ENCODE data around the gene CRBN.

CRBN gene

DNA sequence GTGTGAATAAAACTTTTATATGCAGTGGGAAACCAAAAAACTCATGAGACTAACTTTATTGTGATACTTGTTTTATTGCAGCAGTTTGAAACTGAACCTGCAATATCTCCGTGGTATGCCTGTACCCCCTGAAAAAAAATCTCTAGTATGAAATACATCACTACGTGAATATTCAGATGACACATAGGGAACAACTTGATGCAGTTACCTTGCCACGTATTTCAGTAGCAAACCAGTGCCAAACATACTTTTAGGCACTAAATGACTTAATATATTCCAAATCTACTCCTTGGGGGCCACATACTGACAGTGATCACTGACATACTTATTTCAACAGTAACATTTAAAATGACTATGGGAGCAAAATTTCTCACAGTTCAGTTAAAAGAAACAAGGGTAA, 13.8 kb downstream of the CRBN start:
- WGBS: 97% methylated on average over 3 of the region's 3 CpGs
- Histone ChIP-seq H3K36me3 (ENCODE audit: insufficient read depth, low read length) (peaks cover 98% of the 10 kb centered on the region), H3K9me3 (ENCODE audit: insufficient read depth, low read depth, low read length) (no peaks in the 10 kb centered on the region), H3K4me1 (ENCODE audit: insufficient read depth, low read length) (no peaks in the 10 kb centered on the region), H3K27ac (ENCODE audit: low read depth, low read length) (no peak overlapping the region), H3K4me3 (ENCODE audit: low read length) (no peak overlapping the region), H3K27me3 (ENCODE audit: insufficient read depth, low read length) (no peaks in the 10 kb centered on the region), H3K9ac (ENCODE audit: low read depth, low read length) (no peak overlapping the region)

DNA sequence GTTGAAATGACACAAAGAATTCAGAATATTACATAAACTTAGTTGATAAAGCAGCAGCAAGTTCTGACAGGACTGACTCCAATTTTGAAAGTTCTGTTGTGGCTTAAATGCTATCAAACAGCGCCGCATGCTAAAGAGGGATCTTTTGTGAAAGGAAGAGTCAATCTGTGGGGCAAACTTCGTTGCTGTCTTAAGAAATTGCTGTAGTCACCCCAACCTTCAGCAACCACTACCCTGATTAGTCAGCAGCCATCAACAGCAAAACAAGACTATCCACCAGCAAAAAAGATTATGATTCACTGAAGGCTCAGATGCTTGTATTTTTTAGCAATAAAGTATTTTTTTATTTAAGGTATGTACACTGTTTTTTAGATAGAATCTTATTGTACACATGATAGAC, 14.2 kb downstream of the CRBN start:
- Histone ChIP-seq H3K27ac (ENCODE audit: low read depth, low read length) (no peak overlapping the region), H3K9ac (ENCODE audit: low read depth, low read length) (no peak overlapping the region), H3K36me3 (ENCODE audit: insufficient read depth, low read length) (peaks cover 98% of the 10 kb centered on the region), H3K4me3 (ENCODE audit: low read length) (no peak overlapping the region), H3K27me3 (ENCODE audit: insufficient read depth, low read length) (no peaks in the 10 kb centered on the region), H3K9me3 (ENCODE audit: insufficient read depth, low read depth, low read length) (no peaks in the 10 kb centered on the region), H3K4me1 (ENCODE audit: insufficient read depth, low read length) (no peaks in the 10 kb centered on the region)
- 63% methylated on average over 3 of the region's 3 CpGs for WGBS

DNA sequence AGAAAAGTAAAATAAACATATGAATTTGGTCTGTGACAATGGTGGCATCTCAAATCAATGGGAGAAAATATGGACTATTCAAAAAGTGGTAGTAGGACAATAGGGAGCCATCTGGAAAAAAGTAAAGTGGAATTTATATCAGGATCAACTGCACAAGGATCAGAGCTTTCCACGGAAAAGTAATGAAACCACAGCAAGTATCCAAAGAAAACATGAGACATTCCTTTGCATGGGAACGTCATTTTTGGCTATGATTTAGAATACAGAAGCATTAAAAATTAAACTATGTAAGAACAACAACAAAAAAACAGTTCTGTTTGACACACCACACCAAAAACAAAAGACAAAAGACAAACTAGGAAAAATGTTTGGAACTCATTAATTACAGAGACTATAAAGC, 18.7 kb downstream of the CRBN start:
- Histone ChIP-seq H3K27ac (ENCODE audit: low read depth, low read length) (no peak overlapping the region), H3K27me3 (ENCODE audit: insufficient read depth, low read length) (no peaks in the 10 kb centered on the region), H3K9me3 (ENCODE audit: insufficient read depth, low read depth, low read length) (no peaks in the 10 kb centered on the region), H3K4me1 (ENCODE audit: insufficient read depth, low read length) (no peaks in the 10 kb centered on the region), H3K4me3 (ENCODE audit: low read length) (no peak overlapping the region), H3K9ac (ENCODE audit: low read depth, low read length) (no peak overlapping the region), H3K36me3 (ENCODE audit: insufficient read depth, low read length) (peaks cover 91% of the 10 kb centered on the region)
- 88% methylated on average over 2 of the region's 2 CpGs for WGBS

DNA sequence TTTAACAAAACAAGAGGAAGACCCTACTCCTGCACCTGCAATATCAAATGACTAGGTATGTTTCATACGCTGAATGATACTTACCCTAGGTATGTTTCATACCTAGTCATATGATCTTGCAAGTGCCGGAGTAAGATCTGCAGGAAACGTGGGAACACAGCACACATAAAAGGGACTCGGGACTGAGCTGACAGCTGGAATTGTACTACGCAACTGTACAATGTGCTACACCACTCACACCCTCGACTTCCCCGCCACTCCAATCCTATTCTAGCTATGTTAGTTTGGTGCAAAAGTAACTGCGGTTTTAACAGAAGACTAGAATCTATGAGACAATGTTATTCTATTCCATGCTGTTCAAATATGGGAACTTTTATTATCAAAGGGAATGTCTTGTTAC, 22.0 kb downstream of the CRBN start:
- Histone ChIP-seq H3K27me3 (ENCODE audit: insufficient read depth, low read length) (no peaks in the 10 kb centered on the region), H3K9ac (ENCODE audit: low read depth, low read length) (no peak overlapping the region), H3K27ac (ENCODE audit: low read depth, low read length) (no peak overlapping the region), H3K4me3 (ENCODE audit: low read length) (no peak overlapping the region), H3K36me3 (ENCODE audit: insufficient read depth, low read length) (peaks cover 90% of the 10 kb centered on the region), H3K9me3 (ENCODE audit: insufficient read depth, low read depth, low read length) (no peaks in the 10 kb centered on the region), H3K4me1 (ENCODE audit: insufficient read depth, low read length) (no peaks in the 10 kb centered on the region)
- 92% methylated on average over 8 of the region's 8 CpGs for WGBS

DNA sequence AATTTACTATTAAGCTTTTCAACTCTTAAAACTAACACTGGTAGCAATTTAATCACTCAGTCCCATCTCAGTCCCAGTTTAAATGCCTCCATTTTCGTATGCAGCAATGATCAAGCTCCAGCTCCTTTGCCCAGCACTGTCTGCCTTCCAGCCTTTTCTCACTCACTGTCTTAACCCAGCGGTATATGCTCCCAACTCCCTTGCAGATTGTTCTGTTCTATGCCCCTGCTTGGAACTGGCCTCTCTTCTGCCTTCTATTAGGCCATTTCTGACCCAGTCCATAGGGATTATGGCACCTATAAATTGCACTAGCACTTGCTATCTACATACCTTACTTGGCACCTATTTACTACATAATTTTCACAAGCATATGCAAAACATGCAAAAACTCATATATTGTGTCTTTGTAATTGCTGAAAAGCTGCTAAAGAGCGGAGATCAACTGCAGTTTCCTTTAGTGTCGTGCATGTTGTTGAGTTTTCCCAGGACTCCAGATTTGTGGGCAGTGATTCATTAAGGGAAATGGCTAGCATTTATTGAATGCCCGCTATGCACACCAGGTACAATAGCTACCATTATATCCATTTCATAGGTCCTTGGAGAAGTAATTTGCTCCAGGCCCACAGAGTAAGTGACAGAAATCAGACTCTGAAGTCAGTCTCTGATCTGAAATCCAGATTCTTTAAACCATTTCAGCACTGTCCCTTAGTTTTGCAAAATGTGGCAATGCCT, 24.4 kb downstream of the CRBN start:
- no peak overlapping the region for H3K27ac ChIP-seq (ENCODE audit: low read depth, low read length)
- H3K9me3 ChIP-seq (ENCODE audit: insufficient read depth, low read depth, low read length): no peaks in the 10 kb centered on the region
- no peaks in the 10 kb centered on the region for H3K4me1 ChIP-seq (ENCODE audit: insufficient read depth, low read length)
- no peaks in the 10 kb centered on the region for H3K27me3 ChIP-seq (ENCODE audit: insufficient read depth, low read length)
- 93% methylated on average over 5 of the region's 5 CpGs for WGBS
- H3K36me3 ChIP-seq (ENCODE audit: insufficient read depth, low read length): peaks cover 92% of the 10 kb centered on the region
- no peak overlapping the region for H3K4me3 ChIP-seq (ENCODE audit: low read length)
- no peak overlapping the region for H3K9ac ChIP-seq (ENCODE audit: low read depth, low read length)

DNA sequence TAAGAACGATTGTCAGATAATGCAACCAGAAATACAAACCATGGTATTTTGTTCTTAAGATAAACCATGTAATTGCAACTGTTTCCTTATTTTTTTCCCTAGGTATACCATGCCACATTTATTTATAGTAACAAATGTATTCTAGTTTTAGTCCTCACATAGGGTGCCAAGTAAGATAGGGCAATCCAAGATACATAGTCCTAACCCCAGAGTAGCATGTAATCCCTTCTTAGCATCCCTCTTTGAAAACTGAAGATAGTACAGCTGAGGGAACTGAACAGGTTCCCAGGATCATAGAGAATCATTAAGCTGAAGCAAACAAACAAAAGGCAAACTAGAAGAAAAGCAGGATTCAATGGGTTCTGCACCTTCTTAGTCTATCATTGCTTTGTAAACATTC, 28.0 kb downstream of the CRBN start:
- Histone ChIP-seq H3K36me3 (ENCODE audit: insufficient read depth, low read length) (peaks cover 98% of the 10 kb centered on the region), H3K4me3 (ENCODE audit: low read length) (no peak overlapping the region), H3K27me3 (ENCODE audit: insufficient read depth, low read length) (no peaks in the 10 kb centered on the region), H3K27ac (ENCODE audit: low read depth, low read length) (no peak overlapping the region), H3K9ac (ENCODE audit: low read depth, low read length) (no peak overlapping the region), H3K9me3 (ENCODE audit: insufficient read depth, low read depth, low read length) (no peaks in the 10 kb centered on the region), H3K4me1 (ENCODE audit: insufficient read depth, low read length) (no peaks in the 10 kb centered on the region)
- whole genome bisulfite sequencing: no CpG with 5 or more reads among the region's 1 CpG

DNA sequence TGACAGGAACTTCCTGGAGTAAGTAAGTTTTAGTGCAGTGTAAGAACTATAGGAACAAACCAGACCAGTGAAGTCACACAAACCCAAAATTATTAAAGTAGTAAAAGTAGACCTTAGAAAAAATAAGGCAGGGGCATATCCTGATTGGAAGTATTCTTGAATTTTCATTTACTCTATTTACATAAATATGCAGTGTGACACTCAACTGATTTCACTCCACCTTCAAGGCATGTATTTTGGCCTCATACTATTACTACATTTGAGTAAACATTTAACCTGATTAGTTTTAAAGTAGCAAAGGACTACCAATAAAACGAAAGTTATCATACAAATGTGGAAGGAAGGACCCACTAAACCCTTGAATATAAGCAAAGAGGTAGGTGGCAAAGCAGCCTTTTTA, 29.9 kb downstream of the CRBN start:
- WGBS: 100% methylated on average over 1 of the region's 1 CpG
- no peak overlapping the region for H3K4me3 ChIP-seq (ENCODE audit: low read length)
- H3K27ac ChIP-seq (ENCODE audit: low read depth, low read length): no peak overlapping the region
- H3K27me3 ChIP-seq (ENCODE audit: insufficient read depth, low read length): no peaks in the 10 kb centered on the region
- no peak overlapping the region for H3K9ac ChIP-seq (ENCODE audit: low read depth, low read length)
- no peaks in the 10 kb centered on the region for H3K4me1 ChIP-seq (ENCODE audit: insufficient read depth, low read length)
- no peaks in the 10 kb centered on the region for H3K9me3 ChIP-seq (ENCODE audit: insufficient read depth, low read depth, low read length)
- H3K36me3 ChIP-seq (ENCODE audit: insufficient read depth, low read length): peaks cover 100% of the 10 kb centered on the region

DNA sequence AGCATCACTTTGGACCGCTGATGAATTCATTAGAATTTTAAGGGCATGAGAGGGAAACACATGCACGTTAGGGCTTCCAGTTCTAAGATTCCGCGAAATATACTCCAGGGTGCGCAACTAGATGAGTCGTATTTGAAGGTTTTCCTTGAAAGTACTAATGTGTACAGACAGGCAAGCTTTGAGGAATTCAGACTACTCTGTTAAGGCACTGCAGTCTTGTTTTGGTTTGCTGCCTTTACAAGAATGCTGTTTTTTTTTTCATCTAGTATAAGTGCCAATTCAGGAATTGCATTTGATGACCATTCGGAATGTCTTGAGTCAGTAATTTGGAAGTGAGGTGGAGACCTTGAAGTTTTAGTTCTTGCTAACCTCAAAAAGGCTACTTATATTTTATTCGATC, 33.7 kb downstream of the CRBN start:
- H3K4me1 ChIP-seq (ENCODE audit: insufficient read depth, low read length): no peaks in the 10 kb centered on the region
- H3K27me3 ChIP-seq (ENCODE audit: insufficient read depth, low read length): no peaks in the 10 kb centered on the region
- no peaks in the 10 kb centered on the region for H3K9me3 ChIP-seq (ENCODE audit: insufficient read depth, low read depth, low read length)
- H3K9ac ChIP-seq (ENCODE audit: low read depth, low read length): no peak overlapping the region
- H3K27ac ChIP-seq (ENCODE audit: low read depth, low read length): no peak overlapping the region
- no peak overlapping the region for H3K4me3 ChIP-seq (ENCODE audit: low read length)
- WGBS: 96% methylated on average over 7 of the region's 8 CpGs
- H3K36me3 ChIP-seq (ENCODE audit: insufficient read depth, low read length): peaks cover 100% of the 10 kb centered on the region

DNA sequence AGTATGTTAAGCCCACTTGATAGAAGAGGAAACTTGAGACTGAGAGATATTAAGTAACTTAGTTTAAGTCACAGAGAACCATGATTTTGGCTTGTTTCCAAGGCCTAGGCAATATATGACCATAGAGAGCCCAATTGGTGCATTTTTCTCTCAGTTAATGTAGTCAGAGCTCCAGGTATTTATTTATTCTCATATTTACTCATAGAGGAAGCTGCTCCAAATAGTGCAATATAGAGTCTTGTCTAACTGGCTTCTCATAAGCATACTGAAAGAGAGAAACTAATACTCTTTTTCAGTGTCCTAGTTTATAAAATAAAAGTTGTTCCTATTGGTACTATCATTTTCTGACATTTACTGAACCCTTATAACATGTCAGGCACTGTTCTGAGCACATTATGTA, 37.6 kb downstream of the CRBN start:
- Histone ChIP-seq H3K27me3 (ENCODE audit: insufficient read depth, low read length) (no peaks in the 10 kb centered on the region), H3K36me3 (ENCODE audit: insufficient read depth, low read length) (peaks cover 99% of the 10 kb centered on the region), H3K27ac (ENCODE audit: low read depth, low read length) (no peak overlapping the region)

DNA sequence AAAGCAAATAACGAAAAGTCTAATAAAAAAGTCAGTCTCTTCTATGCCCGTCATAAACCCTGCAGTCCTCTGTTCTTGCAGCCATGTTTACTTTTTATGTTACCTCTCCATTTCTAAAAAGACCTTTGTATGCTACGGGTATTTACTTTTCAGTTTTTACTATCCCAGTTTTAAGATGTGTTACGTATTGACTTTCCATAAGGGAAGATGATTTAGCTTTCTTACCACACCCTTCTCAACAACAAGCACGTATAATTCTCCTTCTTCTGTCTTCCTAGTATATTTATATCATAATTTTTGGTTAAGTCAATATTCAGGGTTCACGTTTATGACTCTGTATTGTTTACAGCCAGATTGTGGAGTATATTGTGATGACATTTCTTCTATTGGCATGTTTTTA, 42.0 kb downstream of the CRBN start:
- no peak overlapping the region for H3K27ac ChIP-seq (ENCODE audit: low read depth, low read length)
- H3K4me1 ChIP-seq (ENCODE audit: insufficient read depth, low read length): no peaks in the 10 kb centered on the region
- 98% methylated on average over 4 of the region's 6 CpGs for WGBS
- no peaks in the 10 kb centered on the region for H3K9me3 ChIP-seq (ENCODE audit: insufficient read depth, low read depth, low read length)
- H3K4me3 ChIP-seq (ENCODE audit: low read length): no peak overlapping the region
- peaks cover 91% of the 10 kb centered on the region for H3K36me3 ChIP-seq (ENCODE audit: insufficient read depth, low read length)
- H3K27me3 ChIP-seq (ENCODE audit: insufficient read depth, low read length): no peaks in the 10 kb centered on the region
- H3K9ac ChIP-seq (ENCODE audit: low read depth, low read length): no peak overlapping the region

More for the DNA sequence above, 37.6 kb downstream of the CRBN start:
- Histone ChIP-seq H3K4me1 (ENCODE audit: insufficient read depth, low read length) (no peaks in the 10 kb centered on the region), H3K9me3 (ENCODE audit: insufficient read depth, low read depth, low read length) (no peaks in the 10 kb centered on the region), H3K9ac (ENCODE audit: low read depth, low read length) (no peak overlapping the region), H3K4me3 (ENCODE audit: low read length) (no peak overlapping the region)

DNA sequence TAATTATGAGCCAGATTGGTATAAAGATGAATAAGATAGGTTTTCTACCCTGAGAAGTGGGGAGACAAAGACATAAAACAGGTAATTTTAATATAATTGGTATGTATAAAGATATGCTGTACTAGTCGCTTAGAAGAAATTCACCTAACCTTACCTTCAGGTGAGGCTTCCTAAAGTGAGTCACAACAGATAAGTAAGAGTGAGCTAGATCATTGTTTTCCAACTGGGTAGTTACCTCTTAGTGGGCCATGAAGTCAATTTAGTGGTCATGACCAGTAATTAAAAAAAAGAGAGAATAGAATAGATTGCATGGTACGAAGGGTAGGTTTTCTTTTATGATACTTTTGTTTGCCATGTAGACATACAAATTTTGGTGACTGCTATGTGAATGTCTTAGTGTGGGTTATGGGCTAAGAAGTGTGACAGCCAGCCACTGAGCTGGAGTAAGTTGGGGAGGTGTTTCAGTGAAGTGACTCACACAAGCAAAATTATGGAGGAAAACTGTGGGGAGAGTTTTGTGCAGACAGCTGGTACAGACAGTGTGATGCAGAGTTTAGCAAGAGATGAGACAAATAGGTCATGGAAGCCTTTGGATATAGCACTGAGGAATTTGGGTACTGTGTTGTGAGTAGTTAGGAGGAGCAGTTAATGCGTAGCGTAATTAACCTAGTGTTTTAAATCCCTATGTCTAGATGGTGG, 44.6 kb downstream of the CRBN start:
- Histone ChIP-seq H3K27me3 (ENCODE audit: insufficient read depth, low read length) (no peaks in the 10 kb centered on the region), H3K36me3 (ENCODE audit: insufficient read depth, low read length) (peaks cover 81% of the 10 kb centered on the region), H3K4me1 (ENCODE audit: insufficient read depth, low read length) (no peaks in the 10 kb centered on the region), H3K27ac (ENCODE audit: low read depth, low read length) (no peak overlapping the region), H3K9ac (ENCODE audit: low read depth, low read length) (no peak overlapping the region), H3K4me3 (ENCODE audit: low read length) (no peak overlapping the region), H3K9me3 (ENCODE audit: insufficient read depth, low read depth, low read length) (no peaks in the 10 kb centered on the region; the same call in 1 of the 2 replicates)
- 95% methylated on average over 3 of the region's 4 CpGs for WGBS

Measured in HUES64 (cell line).